ENCODE data around the gene C1QTNF8.

Gene C1QTNF8

GRCh38 chr16:1073566-1074378 lies 22.3 kb downstream of the C1QTNF8 start:
- no peak for DNase-seq

- DNase-seq: no peak
Observed at GRCh38 chr16:1073262-1073558, 22.8 kb downstream of the C1QTNF8 start.

GRCh38 chr16:1072526-1073261 lies 23.4 kb downstream of the C1QTNF8 start, which contains the start of gene SSTR5:
SSTR5 (plus strand) TSS chr16:1072747; CDS start chr16:1078869, 6,122 bp downstream.
- no peak for DNase-seq

- no peak for DNase-seq
Observed at GRCh38 chr16:1071561-1072225, 24.4 kb downstream of the C1QTNF8 start.

- no peak for DNase-seq
Observed at GRCh38 chr16:1070864-1071408, 25.1 kb downstream of the C1QTNF8 start.

GRCh38 chr16:1070084-1070863 lies 25.8 kb downstream of the C1QTNF8 start:
- DNase-seq: no peak

- no peak for DNase-seq
Observed at GRCh38 chr16:1069154-1069553, 26.9 kb downstream of the C1QTNF8 start.

- no peak for DNase-seq
Observed at GRCh38 chr16:1068451-1068850, 27.6 kb downstream of the C1QTNF8 start.

GRCh38 chr16:1067629-1068028 lies 28.4 kb downstream of the C1QTNF8 start:
- no peak for DNase-seq

GRCh38 chr16:1066584-1067172 lies 29.4 kb downstream of the C1QTNF8 start:
- no peak for DNase-seq

GRCh38 chr16:1065469-1066128 lies 30.4 kb downstream of the C1QTNF8 start:
- DNase-seq: no peak

- DNase-seq: no peak
Observed at GRCh38 chr16:1063728-1064127, 32.3 kb downstream of the C1QTNF8 start.

GRCh38 chr16:1062895-1063294 lies 33.1 kb downstream of the C1QTNF8 start:
- no peak for DNase-seq

GRCh38 chr16:1061769-1062505 lies 34.1 kb downstream of the C1QTNF8 start:
- DNase-seq: no peak

GRCh38 chr16:1060416-1061340 lies 35.4 kb downstream of the C1QTNF8 start:
- no peak for DNase-seq

- DNase-seq: no peak
Observed at GRCh38 chr16:1059310-1059709, 36.7 kb downstream of the C1QTNF8 start.

- DNase-seq: no peak
Observed at GRCh38 chr16:1058216-1058615, 37.8 kb downstream of the C1QTNF8 start.

- no peak for DNase-seq
Observed at GRCh38 chr16:1057252-1057932, 38.7 kb downstream of the C1QTNF8 start.

GRCh38 chr16:1056196-1056595 lies 39.8 kb downstream of the C1QTNF8 start:
- DNase-seq: no peak

Measured in NCI-H510A treated with DMSO at 0.1 percent for 48 hours (cell line).